ENCODE results near the gene TNFRSF1A. TPM values are rescaled to one million over a fixed set of nuclear protein-coding genes. Genes with fewer than 3 reads are reported as not detected.

The TNFRSF1A gene
- total and polyA plus RNA-seq, 2 of the 13 experiments (the other 11 are each of a cell fraction or from before 2014, with no cell fraction given) = 41.5 to 61.2 TPM

DNA sequence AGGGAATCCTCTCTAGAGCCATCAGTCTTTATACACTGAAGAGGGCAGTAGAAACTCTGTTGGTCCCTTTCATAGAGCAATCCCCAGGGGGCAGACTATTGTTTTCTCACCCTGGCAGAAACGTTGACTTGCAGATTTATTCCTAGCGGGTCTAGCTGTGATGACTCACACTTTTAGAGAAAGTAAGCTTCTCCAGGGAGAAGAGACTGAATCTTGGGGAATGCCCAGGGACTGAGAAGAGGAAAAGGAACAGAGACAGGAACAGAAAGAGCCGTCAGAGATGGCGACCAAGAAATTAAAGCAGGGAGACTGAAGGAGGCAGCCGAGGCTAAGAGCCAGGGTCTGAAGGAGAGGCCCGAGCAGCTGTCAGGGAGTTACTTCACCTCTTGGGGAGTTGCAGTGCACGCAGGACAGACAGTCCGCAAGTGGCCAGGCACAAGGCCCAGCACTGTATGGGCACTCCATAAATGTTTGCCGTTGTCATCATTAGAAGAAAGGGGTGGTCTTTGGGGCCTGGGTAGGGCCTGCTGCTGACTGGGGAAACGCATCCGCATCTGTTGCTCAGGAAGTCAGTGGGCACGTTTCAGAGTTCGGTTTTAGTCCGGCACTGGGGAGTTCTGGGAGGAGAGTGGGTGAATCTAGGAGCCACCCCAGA lies 18.4 kb downstream of the TNFRSF1A start (continued):
- TF ChIP-seq NONO (IDR thresholded peaks at IDR 0.05) (no peak), NONO (CRISPR knock-in tag; conservative IDR thresholded peaks at IDR 0.05) (no peak), MED1 (CRISPR knock-in tag; IDR thresholded peaks at IDR 0.05) (peak; percentile 16; the same call in 1 of the 2 replicates), RXRB (CRISPR knock-in tag; IDR thresholded peaks at IDR 0.05; ENCODE audit: borderline replicate concordance) (peak; percentile 15; the same call in 1 of the 2 replicates), FOXP1 (IDR thresholded peaks at IDR 0.05) (no peak), FOXP1 (CRISPR knock-in tag; IDR thresholded peaks at IDR 0.05) (no peak), ZNF550 (CRISPR knock-in tag; IDR thresholded peaks at IDR 0.05; ENCODE audit: borderline replicate concordance) (no peak), HNRNPLL (IDR thresholded peaks at IDR 0.05; ENCODE audit: low read depth, low read length, poor library complexity, severe bottlenecking) (no peak), SRSF4 (IDR thresholded peaks at IDR 0.05; ENCODE audit: low read depth, low read length, poor library complexity, severe bottlenecking) (no peak), MAFK (conservative IDR thresholded peaks at IDR 0.05 in 1 of 2, IDR thresholded peaks at IDR 0.05 in 1 of 2; ENCODE audit: low read length in 2 of 2) (peak; percentile 55 to 75; a peak in 3 of 4 replicates), POLR2G (IDR thresholded peaks at IDR 0.05; ENCODE audit: low read depth, low read length) (0 out of 2 replicates have a peak, but pooled peaks have one; percentile 33), ZFP36L2 (CRISPR knock-in tag; IDR thresholded peaks at IDR 0.05) (no peak), JARID2 (CRISPR knock-in tag; IDR thresholded peaks at IDR 0.05; ENCODE audit: insufficient replicate concordance) (no peak), ZKSCAN8 (CRISPR knock-in tag; IDR thresholded peaks at IDR 0.05; ENCODE audit: borderline replicate concordance) (0 out of 2 replicates have a peak, but pooled peaks have one; percentile 13), HCFC1 (IDR thresholded peaks at IDR 0.05; ENCODE audit: low read depth, low read length) (no peak), ISX (CRISPR knock-in tag; conservative IDR thresholded peaks at IDR 0.05) (no peak)
- TF ChIP-seq, protein P1, sequence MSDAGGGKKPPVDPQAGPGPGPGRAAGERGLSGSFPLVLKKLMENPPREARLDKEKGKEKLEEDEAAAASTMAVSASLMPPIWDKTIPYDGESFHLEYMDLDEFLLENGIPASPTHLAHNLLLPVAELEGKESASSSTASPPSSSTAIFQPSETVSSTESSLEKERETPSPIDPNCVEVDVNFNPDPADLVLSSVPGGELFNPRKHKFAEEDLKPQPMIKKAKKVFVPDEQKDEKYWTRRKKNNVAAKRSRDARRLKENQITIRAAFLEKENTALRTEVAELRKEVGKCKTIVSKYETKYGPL (CRISPR knock-in tag; IDR thresholded peaks at IDR 0.05) = no peak
- TF ChIP-seq, protein P2, sequence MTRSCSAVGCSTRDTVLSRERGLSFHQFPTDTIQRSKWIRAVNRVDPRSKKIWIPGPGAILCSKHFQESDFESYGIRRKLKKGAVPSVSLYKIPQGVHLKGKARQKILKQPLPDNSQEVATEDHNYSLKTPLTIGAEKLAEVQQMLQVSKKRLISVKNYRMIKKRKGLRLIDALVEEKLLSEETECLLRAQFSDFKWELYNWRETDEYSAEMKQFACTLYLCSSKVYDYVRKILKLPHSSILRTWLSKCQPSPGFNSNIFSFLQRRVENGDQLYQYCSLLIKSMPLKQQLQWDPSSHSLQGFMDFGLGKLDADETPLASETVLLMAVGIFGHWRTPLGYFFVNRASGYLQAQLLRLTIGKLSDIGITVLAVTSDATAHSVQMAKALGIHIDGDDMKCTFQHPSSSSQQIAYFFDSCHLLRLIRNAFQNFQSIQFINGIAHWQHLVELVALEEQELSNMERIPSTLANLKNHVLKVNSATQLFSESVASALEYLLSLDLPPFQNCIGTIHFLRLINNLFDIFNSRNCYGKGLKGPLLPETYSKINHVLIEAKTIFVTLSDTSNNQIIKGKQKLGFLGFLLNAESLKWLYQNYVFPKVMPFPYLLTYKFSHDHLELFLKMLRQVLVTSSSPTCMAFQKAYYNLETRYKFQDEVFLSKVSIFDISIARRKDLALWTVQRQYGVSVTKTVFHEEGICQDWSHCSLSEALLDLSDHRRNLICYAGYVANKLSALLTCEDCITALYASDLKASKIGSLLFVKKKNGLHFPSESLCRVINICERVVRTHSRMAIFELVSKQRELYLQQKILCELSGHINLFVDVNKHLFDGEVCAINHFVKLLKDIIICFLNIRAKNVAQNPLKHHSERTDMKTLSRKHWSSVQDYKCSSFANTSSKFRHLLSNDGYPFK (CRISPR knock-in tag; IDR thresholded peaks at IDR 0.05; ENCODE audit: borderline replicate concordance) = no peak
- TF ChIP-seq, protein P3, sequence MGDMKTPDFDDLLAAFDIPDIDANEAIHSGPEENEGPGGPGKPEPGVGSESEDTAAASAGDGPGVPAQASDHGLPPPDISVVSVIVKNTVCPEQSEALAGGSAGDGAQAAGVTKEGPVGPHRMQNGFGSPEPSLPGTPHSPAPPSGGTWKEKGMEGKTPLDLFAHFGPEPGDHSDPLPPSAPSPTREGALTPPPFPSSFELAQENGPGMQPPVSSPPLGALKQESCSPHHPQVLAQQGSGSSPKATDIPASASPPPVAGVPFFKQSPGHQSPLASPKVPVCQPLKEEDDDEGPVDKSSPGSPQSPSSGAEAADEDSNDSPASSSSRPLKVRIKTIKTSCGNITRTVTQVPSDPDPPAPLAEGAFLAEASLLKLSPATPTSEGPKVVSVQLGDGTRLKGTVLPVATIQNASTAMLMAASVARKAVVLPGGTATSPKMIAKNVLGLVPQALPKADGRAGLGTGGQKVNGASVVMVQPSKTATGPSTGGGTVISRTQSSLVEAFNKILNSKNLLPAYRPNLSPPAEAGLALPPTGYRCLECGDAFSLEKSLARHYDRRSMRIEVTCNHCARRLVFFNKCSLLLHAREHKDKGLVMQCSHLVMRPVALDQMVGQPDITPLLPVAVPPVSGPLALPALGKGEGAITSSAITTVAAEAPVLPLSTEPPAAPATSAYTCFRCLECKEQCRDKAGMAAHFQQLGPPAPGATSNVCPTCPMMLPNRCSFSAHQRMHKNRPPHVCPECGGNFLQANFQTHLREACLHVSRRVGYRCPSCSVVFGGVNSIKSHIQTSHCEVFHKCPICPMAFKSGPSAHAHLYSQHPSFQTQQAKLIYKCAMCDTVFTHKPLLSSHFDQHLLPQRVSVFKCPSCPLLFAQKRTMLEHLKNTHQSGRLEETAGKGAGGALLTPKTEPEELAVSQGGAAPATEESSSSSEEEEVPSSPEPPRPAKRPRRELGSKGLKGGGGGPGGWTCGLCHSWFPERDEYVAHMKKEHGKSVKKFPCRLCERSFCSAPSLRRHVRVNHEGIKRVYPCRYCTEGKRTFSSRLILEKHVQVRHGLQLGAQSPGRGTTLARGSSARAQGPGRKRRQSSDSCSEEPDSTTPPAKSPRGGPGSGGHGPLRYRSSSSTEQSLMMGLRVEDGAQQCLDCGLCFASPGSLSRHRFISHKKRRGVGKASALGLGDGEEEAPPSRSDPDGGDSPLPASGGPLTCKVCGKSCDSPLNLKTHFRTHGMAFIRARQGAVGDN (CRISPR knock-in tag; IDR thresholded peaks at IDR 0.05) = peak; percentile 35
- TF ChIP-seq, protein P4, sequence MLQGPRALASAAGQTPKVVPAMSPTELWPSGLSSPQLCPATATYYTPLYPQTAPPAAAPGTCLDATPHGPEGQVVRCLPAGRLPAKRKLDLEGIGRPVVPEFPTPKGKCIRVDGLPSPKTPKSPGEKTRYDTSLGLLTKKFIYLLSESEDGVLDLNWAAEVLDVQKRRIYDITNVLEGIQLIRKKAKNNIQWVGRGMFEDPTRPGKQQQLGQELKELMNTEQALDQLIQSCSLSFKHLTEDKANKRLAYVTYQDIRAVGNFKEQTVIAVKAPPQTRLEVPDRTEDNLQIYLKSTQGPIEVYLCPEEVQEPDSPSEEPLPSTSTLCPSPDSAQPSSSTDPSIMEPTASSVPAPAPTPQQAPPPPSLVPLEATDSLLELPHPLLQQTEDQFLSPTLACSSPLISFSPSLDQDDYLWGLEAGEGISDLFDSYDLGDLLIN (CRISPR knock-in tag; IDR thresholded peaks at IDR 0.05; ENCODE audit: borderline replicate concordance) = no peak
- TF ChIP-seq, protein P5, sequence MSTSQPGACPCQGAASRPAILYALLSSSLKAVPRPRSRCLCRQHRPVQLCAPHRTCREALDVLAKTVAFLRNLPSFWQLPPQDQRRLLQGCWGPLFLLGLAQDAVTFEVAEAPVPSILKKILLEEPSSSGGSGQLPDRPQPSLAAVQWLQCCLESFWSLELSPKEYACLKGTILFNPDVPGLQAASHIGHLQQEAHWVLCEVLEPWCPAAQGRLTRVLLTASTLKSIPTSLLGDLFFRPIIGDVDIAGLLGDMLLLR (CRISPR knock-in tag; IDR thresholded peaks at IDR 0.05) = no peak
